Activated CD4-positive, CD25-positive, alpha-beta regulatory T cell (primary cell): ENCODE data around the gene LCE2C.

Source experiments
- DNase-seq, 4 experiments: peaks; one replicate each; lab custom pipeline; 2025; lab: John Stamatoyannopoulos, UW

Gene LCE2C

DNA sequence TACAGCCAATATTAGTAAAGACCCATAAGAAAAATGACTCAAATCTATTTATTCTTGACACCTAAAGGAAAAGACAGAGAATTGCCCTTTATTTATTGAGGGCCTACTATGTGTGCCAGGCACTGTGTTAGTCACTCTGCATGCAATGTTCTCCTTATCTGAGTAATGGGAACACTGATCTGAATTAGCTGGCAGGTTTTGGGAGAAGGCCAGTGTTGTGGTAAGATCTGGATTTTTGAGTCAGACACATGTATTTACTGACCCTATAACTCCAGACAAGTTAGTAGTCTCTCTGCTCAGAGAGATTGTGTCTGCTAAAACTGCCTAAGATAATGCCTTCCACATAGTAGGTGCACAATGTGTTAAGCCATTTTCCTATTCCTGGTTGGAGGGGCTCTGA, 50.2 kb downstream of the LCE2C start:
- DNase-seq: no peak
